GM18909 (cell line): ENCODE measurements around the gene CLASP1.
"Not testable (repeated sequence)": the region's sequence is repeated elsewhere in the genome, so short reads cannot be mapped to it uniquely, and the experiment has no call there.

Experiments used
- ATAC-seq: cut with Tn5 transposase; IDR thresholded peaks from one replicate; pipeline ENCODE4 v1.9.1; 2021; ENCODE audit warnings: mild to moderate bottlenecking; ENCODE audit not compliant: unreplicated experiment, poor library complexity

Gene CLASP1

GRCh38 chr2:121450301-121450700 is 199.0 kb downstream of the CLASP1 start:
- no peak for ATAC-seq

DNA sequence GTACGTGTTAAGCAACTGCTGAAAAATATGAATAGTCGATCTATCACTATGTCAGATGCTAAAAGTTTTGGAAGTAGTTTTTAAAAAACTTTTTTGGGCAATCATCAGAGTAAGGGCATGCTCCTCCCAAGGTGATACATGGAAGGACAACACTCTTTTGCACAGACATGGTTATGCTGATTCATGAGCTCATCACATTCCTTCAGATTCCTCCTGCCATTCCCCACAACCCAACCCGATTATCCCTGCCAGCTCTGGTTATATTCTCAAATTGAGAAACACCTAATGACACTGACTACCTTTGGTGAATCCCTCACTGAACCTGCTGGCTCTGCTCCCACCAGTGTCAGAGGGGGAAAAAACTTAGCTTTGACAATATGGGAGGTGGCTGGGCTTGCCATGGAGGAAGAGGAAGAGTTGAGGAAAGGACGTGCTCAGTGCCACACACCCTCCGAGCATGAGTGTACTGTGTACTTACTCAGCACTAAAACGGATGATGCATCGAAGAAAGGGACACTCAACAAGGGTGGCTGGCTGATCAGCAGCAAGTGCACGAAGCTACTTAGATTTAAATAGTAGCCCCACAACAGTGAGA is 202.5 kb downstream of the CLASP1 start:
- ATAC-seq: no peak

- no peak for ATAC-seq
Measured at GRCh38 chr2:121442889-121443288, 206.4 kb downstream of the CLASP1 start.

DNA sequence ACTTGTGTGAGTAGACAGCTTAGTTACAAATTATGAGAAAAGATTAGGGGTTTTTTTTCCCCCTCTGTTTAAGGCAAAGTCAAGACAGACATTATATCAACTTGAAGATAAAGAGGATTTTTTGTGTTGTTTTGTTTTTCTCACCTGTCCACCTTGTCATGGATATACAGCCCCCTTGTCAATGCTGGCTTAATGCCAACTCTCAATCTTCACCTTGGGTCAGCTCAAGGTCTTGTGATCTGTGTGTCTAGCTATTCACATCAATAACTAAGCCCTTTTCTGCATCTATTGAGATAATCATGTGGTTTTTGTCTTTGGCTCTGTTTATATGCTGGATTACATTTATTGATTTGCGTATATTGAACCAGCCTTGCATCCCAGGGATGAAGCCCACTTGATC is 211.0 kb downstream of the CLASP1 start:
- not testable (repeated sequence) for ATAC-seq

DNA sequence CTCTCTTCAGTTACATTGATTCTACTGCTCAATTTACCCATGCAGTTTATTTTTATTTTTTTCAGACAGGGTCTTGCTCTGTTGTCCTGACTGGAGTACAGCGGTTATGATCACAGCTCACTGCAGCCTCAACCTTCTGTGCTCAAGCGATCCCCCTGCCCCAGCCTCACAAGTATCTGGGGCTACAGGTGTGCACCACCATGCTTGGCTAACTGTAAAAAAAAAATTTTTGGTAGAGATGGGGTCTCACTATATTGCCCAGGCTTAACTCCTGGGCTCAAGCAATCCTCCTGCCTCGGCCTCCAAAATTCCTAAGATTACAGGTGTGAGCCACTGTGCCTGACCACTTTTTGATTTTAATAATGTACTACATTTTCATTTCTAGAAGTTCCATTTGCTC is 212.3 kb downstream of the CLASP1 start:
- no peak for ATAC-seq

DNA sequence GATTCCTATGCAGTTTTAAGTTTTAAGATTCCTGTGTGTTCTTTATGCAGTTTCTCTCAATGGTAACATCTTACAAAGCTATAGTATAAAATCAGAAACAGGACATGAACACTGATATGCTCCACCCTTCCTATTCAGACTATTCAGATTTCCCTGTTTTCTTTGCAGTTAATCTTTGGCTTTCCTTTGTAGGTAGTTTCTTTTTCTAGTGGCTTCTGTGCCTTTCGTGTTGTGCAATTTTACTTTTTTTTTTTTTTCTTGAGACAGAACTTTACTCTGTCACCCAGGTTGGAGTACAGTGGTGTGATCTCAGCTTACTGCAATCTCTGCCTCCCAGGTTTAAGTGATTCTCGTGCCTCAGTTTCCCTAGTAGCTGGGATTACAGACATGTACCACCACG is 213.5 kb downstream of the CLASP1 start:
- ATAC-seq: no peak

- ATAC-seq: no peak
Measured at GRCh38 chr2:121431214-121431613, 218.0 kb downstream of the CLASP1 start.

GRCh38 chr2:121429927-121430520 is 219.2 kb downstream of the CLASP1 start:
- no peak for ATAC-seq

- ATAC-seq: no peak
Measured at GRCh38 chr2:121429119-121429903, 220.0 kb downstream of the CLASP1 start.

- ATAC-seq: no peak
Measured at GRCh38 chr2:121427187-121427689, 222.0 kb downstream of the CLASP1 start.

GRCh38 chr2:121420486-121420885 is 228.8 kb downstream of the CLASP1 start:
- no peak for ATAC-seq

- no peak for ATAC-seq
Measured at GRCh38 chr2:121419081-121419699, 230.1 kb downstream of the CLASP1 start.

GRCh38 chr2:121418494-121419058 is 230.7 kb downstream of the CLASP1 start:
- no peak for ATAC-seq

- no peak for ATAC-seq
Measured at GRCh38 chr2:121417826-121418225, 231.4 kb downstream of the CLASP1 start.

DNA sequence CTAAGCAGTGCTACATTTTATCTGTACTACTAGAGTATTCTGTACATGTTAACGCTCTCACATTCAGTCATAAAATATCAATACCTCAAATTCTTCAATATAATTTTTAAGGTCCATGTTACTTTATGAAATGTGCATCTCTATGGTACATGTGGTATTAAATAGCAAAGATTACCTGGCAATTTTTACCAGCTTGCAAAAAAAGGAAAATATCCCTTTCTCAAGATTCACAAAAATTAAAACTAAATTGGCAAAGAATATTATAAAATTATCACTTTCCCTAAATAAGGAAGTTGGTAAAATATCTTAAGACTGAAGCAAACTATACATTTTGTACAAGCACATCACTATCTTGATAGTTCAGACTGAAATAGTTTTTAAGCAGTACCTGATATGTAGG is 233.5 kb downstream of the CLASP1 start:
- no peak for ATAC-seq

GRCh38 chr2:121412349-121412748 is 236.9 kb downstream of the CLASP1 start:
- no peak for ATAC-seq

DNA sequence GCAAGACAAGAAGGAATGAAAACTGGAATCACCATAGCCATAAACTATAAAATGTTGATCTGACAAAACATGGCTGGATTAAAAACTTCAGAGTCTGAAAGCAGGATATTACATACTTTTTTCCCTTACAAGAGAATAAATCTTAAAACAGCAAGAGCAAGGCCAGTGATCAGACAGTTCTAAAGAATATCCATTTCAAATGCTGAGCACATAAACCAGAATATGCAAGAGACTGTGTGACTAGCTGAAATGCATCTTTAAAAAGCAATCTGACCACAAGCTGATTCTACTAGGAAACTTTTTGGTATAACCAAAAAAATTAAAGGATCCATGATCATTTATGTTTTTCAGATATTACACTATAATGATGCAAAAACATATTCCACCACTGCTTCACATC is 239.3 kb downstream of the CLASP1 start:
- no peak for ATAC-seq

DNA sequence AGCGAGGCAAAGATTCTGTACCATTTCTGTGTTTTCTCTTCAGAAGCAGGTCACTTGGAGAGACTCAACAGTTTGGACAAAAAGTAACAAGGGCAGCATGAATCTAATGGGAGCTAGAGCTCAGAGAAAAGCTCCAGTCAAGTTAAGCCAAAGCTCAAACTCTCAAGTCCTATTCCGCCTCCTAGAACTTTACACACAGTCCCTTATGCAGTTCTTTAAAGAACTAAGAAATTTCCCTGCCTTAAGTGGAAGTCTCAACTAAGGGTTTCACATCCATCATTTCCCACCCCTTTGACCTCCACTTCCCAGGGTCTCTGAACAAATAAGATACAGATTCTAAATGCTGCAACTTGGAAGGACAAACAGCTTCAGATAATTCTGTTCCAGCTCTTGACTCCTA is 239.9 kb downstream of the CLASP1 start:
- no peak for ATAC-seq

DNA sequence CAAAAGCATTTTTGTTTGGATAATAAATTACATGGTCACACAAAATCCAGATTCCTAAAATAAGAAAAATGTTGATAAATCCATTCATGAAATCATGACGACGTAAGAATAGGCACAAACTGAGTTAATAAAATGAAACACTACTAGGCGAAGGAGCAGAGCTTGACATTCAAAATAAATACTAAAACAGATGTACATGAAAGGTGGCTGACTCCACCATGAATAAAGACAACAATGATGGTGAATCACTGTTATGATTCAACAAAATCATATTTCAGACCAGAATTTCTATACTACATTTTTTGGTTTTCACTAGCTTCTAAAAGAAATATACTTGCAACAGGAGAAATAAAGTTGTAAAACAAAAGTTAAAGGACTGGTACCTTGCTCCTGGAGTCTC is 240.6 kb downstream of the CLASP1 start:
- ATAC-seq: no peak

- no peak for ATAC-seq
Measured at GRCh38 chr2:121405233-121405632, 244.0 kb downstream of the CLASP1 start.

DNA sequence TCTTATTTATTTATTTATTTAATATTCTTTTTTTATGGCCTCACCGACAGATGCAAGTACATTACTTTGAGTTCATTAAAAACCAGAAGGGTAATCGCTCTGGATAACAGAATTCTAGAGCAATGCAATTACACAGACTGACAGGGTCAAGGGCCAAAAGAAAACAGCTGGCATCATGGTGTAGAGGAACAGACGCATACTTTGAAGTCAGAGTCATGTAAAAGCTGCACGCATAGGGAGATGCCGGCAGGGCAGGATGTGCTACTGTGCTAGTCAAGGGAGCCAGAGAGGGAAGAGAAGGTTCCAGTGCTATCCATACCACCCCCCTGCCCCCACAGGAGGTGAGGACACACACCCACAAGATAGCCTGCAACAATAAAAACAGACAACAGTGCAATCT is 249.1 kb downstream of the CLASP1 start:
- ATAC-seq: no peak
